NCI-H1417 (cell line): Measurements from ENCODE around the gene PLAAT4.
"Not testable (repeated sequence)": the region's sequence is repeated elsewhere in the genome, so short reads cannot be mapped to it uniquely, and the experiment has no call there.

Experiments used
- DNase-seq, 3 experiments: peaks; one replicate each; lab custom pipeline; 2025; lab: John Stamatoyannopoulos, UW

Gene PLAAT4

DNA sequence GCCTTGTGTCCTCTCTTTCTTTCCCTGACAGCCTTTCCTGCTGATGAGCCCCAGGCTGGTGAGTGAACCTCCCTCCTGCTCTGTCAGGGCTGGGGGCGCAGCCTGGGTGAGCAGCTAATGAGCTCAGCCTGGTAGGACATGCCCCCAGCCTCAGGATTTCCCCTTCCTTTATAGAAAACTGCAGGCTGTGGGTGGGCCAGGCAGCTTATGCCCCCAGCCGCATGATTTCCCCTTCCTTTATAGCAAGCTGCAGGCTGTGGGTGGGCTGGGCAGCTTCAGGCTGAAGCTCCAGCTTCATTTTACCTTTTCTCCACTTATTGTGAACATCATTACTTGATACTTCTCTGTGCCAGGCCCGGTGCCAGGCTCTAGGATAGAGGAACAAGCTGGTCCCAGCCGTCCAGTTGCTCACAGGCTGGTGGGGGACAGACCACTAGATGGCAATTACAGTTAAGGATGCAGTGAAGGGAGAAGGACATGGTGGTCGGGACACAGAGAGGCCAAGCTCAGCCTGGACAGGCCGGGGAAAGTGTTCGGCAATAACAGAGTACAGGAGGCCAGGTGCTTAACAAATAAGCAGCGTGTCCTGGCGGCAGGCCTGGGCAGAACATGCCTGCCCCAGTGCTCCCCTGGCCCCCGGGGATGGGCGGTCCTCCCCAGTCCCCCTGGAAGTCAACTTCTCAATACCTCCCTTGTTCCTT, 25.4 kb upstream of the PLAAT4 start:
- no peak for DNase-seq

DNA sequence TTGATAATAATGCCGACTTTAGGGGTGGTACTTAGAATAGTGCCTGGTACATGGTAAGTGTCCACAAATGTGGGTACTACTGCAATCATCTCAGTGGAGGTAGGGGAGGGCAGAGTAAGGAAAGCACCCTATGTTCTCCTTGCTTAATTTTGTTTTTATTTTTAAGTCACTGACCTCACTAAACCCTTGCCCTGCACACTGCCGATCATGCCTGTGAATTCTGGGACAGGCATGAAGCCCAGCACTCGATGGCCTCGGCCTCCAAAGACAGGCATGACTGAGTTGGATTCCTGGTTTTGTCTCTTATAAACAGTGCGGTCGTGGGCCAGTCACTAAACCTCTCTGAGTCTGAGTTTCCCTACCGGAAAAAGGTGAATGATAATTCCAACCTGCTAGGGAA, 23.8 kb upstream of the PLAAT4 start:
- no peak for DNase-seq

DNA sequence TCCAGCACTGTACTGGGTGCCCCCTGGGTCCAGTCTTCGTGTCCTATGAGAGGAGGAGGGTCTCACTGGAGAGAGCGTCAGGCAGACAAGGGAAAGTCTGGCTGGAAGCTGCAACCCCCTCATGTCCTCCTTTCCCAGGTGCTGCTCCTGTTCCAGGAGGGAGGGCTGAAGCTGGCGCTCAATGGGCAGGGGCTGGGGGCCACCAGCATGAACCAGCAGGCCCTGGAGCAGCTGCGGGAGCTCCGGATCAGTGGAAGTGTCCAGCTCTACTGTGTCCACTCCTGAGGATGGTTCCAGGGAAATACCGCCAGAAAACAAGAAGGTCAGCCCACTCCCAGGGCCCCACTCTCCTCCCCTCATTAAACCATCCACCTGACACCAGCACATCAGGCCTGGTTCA, 20.5 kb upstream of the PLAAT4 start:
- no peak for DNase-seq

DNA sequence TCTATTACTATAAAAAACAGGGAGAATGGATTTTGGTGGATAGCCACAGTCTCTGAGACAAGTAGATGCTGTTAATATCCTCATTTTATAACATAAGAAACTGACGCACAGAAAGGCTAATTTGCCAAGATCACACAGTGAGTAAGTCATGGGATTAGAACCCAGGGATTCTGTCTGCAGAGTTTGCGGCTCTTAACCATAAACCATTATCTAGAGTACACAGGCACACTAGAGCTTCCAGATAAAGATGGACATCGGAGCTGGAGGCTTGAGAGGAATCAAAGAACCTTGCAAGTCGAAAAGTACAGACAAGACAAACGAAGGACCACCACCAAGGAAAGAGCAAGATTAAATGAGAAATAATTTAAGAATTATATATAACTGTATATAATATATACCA, 19.5 kb upstream of the PLAAT4 start:
- no peak for DNase-seq

DNA sequence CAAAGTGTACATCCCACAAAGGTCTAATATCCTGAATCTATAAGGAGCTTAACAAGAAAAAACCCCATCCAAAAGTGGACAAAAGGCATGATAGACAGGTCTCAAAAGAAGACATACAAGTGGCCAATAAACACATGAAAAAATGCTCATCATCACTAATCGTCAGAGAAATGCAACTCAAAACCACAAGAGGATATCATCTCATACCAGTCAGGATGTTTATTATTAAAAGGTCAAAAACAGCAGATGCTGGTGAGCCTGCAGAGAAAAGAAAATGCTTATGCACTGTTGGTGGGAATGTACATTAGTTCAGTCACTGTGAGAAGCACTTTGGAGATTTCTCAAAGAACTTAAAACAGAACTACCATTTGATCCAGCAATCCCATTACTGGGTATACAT, 18.1 kb upstream of the PLAAT4 start:
- no peak for DNase-seq

DNA sequence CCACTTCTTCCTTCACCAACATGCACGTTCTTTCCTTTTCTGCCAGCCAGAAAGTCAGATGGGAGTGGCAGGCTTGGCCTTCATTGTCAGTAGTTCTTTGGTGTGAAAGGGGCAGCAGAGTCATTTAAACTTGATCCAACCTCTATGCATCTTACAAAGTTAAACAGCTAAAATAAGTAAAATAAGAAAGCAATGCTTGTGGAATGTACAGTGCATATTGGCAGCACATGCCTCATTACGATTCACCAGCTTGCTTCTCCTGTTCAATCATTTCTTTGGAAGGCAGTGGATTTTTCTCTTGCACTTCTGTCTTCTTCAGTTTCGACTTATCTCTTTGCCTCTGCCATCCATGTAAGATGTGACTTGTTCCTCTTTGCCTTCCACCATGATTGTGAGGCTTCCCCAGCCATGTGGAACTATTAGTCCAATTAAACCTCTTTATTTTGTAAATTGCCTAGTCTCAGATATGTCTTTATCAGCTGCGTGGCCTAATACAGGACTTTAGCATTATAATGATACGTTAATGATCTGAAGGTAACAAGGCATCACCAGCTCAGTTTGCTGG, 15.9 kb upstream of the PLAAT4 start:
- no peak for DNase-seq

DNA sequence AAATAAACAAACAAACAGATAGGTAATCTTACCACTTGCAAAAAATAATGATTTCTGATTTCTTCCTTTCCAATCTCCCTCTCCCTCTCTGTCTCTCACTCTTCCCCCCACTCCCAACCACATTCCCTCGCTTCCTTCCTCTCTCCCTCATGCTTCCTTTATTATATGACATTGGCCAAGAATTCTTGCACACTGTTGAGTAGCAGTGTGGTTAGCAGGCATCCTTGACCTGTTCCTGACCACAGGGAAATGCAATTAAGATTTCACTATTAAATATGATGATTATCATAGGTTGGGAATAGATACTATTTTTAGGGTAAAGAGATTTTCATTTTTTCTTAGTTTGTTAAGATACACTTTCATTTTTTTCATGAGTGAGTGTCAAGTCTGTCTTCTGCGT, 14.7 kb upstream of the PLAAT4 start:
- no peak for DNase-seq

DNA sequence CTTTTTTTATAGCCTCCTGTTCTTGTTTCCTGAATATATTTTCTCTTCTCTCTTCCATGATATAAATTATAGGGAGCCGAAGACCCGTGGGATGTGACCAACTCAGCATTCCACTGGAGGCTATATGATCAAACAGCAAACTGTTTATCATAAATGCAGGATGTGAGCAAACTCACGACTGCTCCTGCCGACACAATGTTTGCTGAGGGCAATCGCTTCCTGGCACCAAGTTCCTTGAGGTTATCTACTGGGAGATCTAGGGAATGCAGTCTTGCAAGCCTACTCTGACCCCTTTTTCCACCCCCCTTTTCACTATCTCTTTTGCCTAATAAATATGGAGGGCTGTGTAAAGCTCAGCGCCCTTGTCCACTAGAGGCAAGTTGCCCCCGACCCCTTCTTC, 13.5 kb upstream of the PLAAT4 start:
- DNase-seq: no peak

DNA sequence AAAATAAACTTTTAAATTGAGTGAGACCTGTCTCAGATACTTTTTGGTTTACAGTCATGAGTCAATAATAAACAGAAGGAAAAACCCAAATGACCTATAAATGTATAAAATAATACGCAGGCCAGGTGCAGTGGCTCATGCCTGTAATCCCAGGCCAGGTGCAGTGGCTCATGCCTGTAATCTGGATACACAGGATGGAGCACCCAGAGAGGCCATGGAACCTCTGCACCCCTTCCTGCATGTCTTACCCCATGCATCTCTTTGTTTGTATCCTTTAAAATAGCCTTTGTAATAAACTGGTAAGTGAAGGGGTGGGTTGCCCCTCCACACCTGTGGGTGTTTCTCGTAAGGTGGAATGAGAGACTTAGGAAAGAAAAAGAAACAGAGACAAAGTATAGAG, 8.9 kb upstream of the PLAAT4 start:
- no peak for DNase-seq

DNA sequence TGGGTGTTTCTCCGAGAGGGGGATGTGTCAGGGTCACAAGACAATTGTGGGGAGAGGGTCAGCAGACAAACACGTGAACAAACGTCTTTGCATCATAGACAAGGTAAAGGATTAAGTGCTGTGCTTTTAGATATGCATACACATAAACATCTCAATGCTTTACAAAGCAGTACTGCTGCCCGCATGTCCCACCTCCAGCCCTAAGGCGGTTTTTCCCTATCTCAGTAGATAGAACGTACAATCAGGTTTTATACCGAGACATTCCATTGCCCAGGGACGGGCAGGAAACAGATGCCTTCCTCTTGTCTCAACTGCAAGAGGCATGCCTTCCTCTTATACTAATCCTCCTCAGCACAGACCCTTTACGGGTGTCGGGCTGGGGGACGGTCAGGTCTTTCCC, 8.5 kb upstream of the PLAAT4 start:
- not testable (repeated sequence) for DNase-seq

DNA sequence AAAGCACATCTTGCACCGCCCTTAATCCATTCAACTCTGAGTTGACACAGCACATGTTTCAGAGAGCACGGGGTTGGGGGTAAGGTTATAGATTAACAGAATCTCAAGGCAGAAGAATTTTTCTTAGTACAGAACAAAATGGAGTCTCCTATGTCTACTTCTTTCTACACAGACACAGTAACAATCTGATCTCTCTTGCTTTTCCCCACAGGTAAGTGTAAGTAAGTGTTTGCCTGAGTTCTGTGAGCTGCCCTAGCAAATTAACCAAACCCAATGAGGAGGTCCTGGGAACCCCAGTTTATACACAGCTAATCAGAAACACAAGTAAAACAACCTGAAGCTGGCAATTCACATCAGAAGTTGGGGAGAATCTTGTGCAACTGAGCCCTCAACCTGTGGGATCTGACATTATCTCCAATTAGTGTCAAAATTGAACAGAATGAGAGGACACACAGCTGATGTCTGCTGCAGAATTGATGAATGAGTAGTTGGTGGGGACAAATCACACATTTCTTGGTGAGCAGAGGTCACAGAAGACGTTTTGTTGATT, 7.8 kb upstream of the PLAAT4 start:
- DNase-seq: not testable (repeated sequence)

DNA sequence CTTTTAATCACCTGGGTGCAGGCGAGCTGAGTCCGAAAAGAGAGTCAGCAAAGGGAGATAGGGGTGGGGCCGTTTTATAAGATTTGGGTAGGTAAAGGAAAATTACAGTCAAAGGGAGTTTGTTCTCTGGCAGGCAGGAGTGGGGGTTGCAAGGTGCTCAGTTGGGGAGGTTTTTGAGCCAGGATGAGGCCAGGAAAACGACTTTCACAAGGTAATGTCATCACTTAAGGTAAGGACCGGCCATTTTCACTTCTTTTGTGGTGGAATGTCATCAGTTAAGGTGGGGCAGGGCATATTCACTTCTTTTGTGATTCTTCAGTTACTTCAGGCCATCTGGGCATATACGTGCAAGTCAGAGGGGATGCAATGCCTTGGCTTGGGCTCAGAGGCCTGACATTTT, 7.2 kb upstream of the PLAAT4 start:
- not testable (repeated sequence) for DNase-seq

DNA sequence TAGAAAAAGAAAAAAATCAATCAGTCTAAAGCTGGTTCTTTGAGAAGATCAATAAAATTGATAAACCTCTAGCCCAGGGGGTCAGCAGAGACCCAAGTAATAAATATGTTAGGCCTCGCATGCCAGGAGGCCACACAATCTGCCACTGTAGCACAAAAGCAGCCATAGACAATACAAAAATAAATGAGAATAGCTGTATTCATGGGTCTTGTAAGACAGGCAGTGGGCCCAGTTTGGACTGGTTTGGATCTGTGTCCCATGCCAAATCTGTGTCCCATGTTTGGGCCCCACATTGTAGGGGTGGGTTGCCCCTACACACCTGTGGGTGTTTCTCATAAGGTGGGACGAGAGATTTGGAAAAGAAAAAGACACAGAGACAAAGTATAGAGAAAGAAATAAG, 6.6 kb upstream of the PLAAT4 start:
- no peak for DNase-seq

DNA sequence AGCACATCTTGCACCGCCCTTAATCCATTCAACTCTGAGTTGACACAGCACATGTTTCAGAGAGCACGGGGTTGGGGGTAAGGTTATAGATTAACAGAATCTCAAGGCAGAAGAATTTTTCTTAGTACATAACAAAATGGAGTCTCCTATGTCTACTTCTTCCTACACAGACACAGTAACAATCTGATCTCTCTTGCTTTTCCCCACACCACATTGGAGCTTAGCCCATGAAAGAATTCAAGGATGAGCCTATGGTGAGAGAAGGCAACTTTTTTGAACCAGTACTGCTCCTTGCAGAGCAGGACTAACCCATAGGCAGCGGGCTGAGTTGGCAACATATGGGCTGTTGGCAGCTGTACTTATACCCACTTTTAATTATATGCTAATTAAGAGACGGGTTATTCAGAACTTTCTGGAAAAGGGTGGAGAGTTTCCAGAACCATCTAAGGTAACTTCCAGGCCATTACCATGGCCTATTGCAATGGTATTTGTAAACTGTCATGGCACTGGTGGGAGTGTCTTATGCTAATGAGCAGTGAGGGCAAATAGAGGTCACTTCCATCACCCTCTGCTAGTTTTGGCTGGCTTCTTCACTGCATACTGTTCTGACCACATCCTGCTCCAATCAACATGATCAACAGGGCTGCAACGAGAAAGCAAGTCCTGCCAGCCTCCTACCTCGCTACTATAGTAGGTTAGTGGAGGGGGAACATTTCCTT, 5.4 kb upstream of the PLAAT4 start:
- not testable (repeated sequence) for DNase-seq

DNA sequence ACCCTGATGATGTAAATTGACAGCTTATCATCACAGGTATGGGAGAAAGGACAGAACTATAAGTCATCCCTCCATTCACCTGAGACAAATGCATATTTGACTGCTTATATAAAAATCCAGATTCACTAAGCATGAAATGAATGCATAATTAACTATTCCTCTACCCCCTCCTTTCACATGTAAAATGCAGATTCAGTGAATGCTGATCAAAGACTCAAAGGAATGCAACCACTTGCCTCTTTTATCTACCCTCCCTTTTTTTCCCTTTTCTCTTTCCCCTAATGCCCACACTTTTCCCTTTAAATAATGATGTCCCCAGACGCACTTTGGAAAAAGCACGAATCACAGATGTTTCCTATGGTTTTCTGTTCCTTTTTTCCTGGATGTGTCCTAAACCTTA, 4.5 kb upstream of the PLAAT4 start:
- no peak for DNase-seq

DNA sequence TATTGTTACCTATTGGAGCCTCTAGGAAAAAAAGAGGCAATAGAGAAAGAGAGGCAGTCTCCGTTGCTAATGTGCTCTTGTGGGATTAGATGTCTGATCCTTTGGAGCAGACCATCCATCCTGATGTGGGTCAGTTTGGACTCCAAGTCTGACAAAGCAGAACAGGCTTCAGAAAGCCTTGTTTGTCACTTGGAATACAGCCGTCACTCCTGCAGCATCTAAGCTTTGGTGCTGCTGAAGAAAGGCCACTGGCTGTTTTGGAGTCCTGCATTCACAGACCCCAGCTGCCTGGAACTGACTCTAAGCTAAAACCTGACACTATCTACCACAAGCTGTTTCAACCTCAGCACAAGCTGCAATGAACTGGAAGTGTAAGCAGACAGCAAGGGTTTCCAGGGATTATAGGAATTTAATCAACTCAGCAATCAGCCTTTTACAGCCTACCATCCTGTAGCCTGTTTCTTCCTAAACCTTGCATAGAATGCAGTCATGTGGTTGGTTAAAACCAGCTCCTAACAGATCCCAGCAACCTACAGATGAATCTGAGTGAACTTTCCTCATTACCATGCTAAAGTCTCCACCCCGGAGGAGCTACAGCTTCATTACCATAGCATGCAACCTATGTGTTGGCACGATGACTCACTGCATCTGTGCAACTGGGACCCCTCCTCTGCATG, 3.7 kb upstream of the PLAAT4 start:
- DNase-seq: no peak

DNA sequence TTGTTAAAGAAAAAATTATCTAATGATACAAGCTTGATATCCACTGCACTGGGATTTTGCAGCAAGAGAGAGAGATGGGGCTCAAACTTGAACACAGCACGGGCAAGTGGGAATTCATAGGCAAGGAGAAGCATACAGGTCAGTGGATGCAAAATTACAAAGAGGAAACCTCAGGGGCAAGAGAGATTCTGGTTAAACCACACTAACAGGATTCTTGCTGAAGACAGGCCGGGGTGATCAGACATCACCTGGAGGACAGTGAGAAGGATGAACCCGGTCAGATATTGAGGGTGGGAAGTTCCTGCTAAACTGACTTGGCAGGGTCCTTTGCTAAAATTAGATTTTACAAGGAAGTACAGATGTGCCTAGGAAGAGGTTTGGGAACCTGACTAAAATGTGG, 2.5 kb upstream of the PLAAT4 start:
- DNase-seq: no peak

DNA sequence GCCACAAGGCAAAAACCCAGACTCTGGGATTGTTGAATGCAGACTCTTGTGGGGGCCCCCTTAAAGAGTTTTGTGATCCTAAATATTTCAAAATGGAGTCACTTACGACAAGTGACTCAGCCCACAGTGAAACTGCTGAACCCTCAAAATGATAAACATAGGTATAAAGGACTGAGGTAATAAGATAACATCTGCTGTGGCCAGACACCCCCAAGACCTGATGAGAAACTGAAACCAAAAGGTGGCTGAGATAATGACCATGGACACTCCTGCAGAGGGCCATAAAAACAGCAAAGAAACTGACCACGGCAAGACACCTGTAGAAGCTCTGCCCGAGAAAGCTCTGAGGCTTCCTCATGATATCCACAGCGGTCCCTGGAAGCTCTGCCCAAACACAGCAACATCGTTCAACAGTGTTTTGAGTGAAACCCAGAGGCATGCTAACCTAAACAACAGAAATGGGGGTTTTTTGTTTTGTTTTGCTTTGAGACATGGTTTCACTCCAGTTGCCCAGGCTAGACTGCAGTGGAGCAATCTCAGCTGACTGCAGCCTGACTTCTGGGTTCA, 1.6 kb upstream of the PLAAT4 start:
- DNase-seq: no peak

DNA sequence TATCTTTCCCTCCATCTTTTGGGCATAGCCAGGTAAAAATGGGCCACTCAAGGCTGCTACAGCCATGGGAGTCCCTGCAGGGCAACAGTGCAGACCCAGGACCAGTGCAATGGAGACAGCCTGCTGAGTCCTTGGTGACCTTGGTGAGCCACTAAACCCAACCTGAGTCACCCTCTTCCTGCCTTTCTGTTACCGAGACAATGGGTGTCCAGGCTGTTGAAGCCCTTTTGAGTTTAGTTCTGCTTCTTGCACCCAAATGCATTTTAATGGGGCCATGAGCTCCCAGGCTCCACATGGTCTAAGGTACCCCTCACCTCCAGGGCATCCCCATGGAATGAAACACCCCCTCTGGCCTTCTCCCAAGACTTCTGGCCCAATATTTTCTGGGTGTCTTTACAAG, 874 bp upstream of the PLAAT4 start:
- no peak for DNase-seq

DNA sequence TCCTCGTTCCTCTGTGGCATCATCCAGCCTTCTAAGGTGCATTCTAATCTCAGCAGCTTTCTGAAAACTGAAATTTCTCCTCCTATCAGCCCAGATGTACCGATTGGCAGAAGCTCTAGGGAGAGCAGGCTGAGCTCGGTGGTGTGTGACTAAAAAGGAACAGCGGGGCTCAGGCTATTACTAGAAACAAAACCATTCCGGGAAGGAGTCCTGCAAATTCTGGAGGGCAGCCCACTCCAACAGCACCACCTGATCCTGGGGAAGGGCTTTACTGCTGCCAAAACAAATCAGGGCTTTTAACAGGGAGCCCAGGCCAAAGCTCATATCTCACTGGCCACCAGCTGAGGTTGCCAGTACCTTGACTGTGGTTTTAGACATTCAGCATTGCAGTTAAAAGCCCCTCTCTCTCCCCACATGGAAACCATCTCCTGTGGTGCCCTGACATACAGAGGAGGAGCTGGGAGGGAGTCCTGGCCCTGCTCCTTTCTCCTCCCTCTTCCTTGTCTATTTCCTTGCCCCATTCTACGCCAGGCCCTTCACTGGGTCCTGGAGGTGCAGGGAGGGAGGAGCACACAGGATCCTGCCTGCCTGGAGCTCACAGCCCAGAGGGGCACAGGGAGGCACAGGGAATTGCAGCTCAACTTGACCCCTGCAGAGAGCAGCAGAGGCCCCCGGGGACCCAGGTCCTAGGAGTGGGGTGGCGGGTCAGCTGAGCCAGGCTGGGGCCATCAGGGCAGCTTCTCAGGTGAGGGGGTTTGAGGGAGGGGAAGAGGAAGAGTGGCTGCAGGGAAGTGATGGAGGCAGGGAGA, 889 bp downstream of the PLAAT4 start:
- DNase-seq: no peak

DNA sequence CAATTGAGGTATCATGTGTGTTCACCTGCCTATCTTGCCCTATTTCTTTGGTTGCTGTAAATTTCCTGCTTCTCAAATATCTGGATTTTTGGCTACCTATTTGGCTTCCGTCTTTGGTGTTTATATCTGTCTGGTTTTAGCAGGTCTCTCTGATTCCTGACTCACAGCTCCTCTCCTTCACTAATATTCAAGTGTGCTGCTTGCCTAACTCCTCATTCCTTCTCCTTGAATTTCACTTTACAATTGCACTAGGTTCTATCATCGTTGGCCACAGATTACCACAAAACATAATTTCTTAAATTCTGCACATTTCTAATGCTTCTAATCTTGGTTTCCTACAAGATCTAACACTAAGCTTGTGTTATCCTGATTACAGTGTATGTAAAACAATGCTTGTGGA, 5.9 kb downstream of the PLAAT4 start:
- DNase-seq: not testable (repeated sequence)

DNA sequence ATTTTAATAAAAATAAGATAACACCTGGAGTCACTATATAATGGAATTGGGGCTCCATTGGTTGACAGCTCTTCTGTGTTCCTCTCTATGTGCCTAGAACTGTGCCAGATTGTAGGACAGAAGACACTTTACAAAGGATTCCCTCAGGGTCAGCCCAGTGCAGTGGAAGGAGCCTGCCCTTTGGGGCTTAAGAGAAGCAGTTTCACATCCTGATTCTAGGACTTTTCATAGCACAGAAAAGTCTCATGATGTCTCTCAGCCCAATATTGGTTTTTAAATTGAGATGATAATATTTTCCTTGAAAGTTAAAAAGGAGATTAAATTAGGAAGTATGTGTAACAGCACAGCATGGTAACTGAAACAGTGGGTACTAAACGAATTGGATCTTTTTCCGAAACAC, 7.1 kb downstream of the PLAAT4 start:
- DNase-seq: no peak
